HepG2 (cell line): Measurements from ENCODE around the gene TEKT5. TPM values are rescaled to one million over a fixed set of nuclear protein-coding genes. Genes with fewer than 3 reads are reported as not detected.

ENCODE experiments used
- ATAC-seq: fragments of 200-7000 bp; cut with Tn5 transposase; 3 replicates; pipeline ENCODE4 v1.9.1; 2020; ENCODE audit warnings: mild to moderate bottlenecking, moderate library complexity
- BruUV-seq: library from RNA; stranded (reverse); fragments of 400-500 nt; replicated peaks from 2 replicates; lab custom pipeline; 2021; lab: Mats Ljungman, UMichigan
- CTCF ChIA-PET: fragments of 300-600 bp; formaldehyde crosslinking; extraction: SDS; loops from one replicate; lab custom pipeline; 2021; ENCODE audit warnings: low total read pairs, inconsistent platforms, low intra/inter-chr PET ratio; lab: Yijun Ruan, JAX
- POLR2A ChIA-PET: fragments of 350-600 bp; sonication (Branson Sonifier 250); formaldehyde crosslinking; loops from one replicate; lab custom pipeline; 2020; ENCODE audit warnings: antibody characterized with exemption, inconsistent platforms; lab: Yijun Ruan, JAX
- DNase-seq: peaks from one replicate; pipeline ENCODE4 v3.0.0-alpha.2; 2015; ENCODE audit warnings: low spot score
- FAIRE-seq: peaks from 3 replicates; lab custom pipeline; 2011; peaks lifted over from hg19 to GRCh38; lab: Jason Lieb, UNC
- H2AFZ ChIP-seq: one replicate; pipeline ENCODE4 v1.6.1; 2011; ENCODE audit warnings: low read length, inconsistent platforms
- H3K27ac ChIP-seq: fragments of 300-600 bp; 3 replicates; pipeline ENCODE4 v1.8.0; 2011; ENCODE audit warnings: mixed run types, mild to moderate bottlenecking, mixed read lengths, low read length, inconsistent platforms; ENCODE audit not compliant: insufficient read depth; ENCODE audit errors: extremely low read length
- H3K27me3 ChIP-seq, 2 experiments: fragments of 200-600 bp in 1 of 2; 2 replicates in 1 of 2; 3 replicates in 1 of 2; pipeline versions ENCODE4 v1.6.0 to v1.8.0; 2011; ENCODE audit warnings: low read length in 2 of 2, mild to moderate bottlenecking in 2 of 2, moderate library complexity in 2 of 2, inconsistent platforms in 1 of 2; ENCODE audit not compliant: insufficient read depth in 2 of 2, control insufficient read depth in 1 of 2
- H3K36me3 ChIP-seq, 2 experiments: fragments of 200-600 bp in 1 of 2; replicated peaks in 1 of 2; 2 replicates in 1 of 2; 3 replicates in 1 of 2; pipeline versions ENCODE4 v1.5.1 to v1.8.0; 2011; ENCODE audit warnings: low read length in 2 of 2, inconsistent platforms in 1 of 2; ENCODE audit not compliant: insufficient read depth in 2 of 2, control insufficient read depth in 1 of 2
- H3K4me1 ChIP-seq: 2 replicates; pipeline ENCODE4 v1.5.1; 2012; ENCODE audit warnings: low read length, inconsistent platforms; ENCODE audit not compliant: insufficient read depth
- H3K4me2 ChIP-seq: 2 replicates; pipeline ENCODE4 v1.6.0; 2011; ENCODE audit warnings: low read depth, low read length, inconsistent platforms
- H3K4me3 ChIP-seq, 3 experiments: fragments of 200-600 bp in 1 of 3; sonication (generic), shearing (Covaris generic) in 1 of 3; replicated peaks in 1 of 3; 2 replicates each; pipeline ENCODE4 v1.5.1; 2011 to 2016; ENCODE audit warnings: low read length in 3 of 3, inconsistent platforms in 2 of 3, low read depth in 2 of 3, mild to moderate bottlenecking in 2 of 3, control low read depth in 1 of 3, mixed read lengths in 1 of 3; ENCODE audit not compliant: insufficient read depth in 1 of 3
- H3K79me2 ChIP-seq: one replicate; pipeline ENCODE4 v1.6.1; 2011; ENCODE audit warnings: low read length, inconsistent platforms; ENCODE audit not compliant: insufficient read depth
- H3K9ac ChIP-seq: 2 replicates; pipeline ENCODE4 v1.6.0; 2011; ENCODE audit warnings: mild to moderate bottlenecking, low read depth, low read length, inconsistent platforms; ENCODE audit not compliant: insufficient read depth
- H3K9me3 ChIP-seq: 2 replicates; pipeline ENCODE4 v1.5.1; 2012; ENCODE audit warnings: mild to moderate bottlenecking, low read length
- H4K20me1 ChIP-seq: 2 replicates; pipeline ENCODE4 v1.6.0; 2011; ENCODE audit warnings: inconsistent platforms, mild to moderate bottlenecking, low read length, moderate library complexity; ENCODE audit not compliant: insufficient read depth
- ARNT ChIP-seq: fragments of 450-650 bp; IDR thresholded peaks from 2 replicates; pipeline ENCODE4 v1.6.1; 2017
- ATM ChIP-seq: fragments of 450-650 bp; IDR thresholded peaks from 2 replicates; pipeline ENCODE4 v1.7.1; 2017; ENCODE audit warnings: mild to moderate bottlenecking, borderline replicate concordance
- FOSL2 ChIP-seq: sonication (generic); formaldehyde crosslinking; IDR thresholded peaks from 2 replicates; pipeline ENCODE4 v1.4.0; 2020; ENCODE audit warnings: missing genetic modification reagents
- FOXA1 ChIP-seq, 2 experiments: fragments of 450-650 bp in 1 of 2; sonication (generic) in 1 of 2; formaldehyde crosslinking in 1 of 2; IDR thresholded peaks; 2 replicates each; pipeline versions ENCODE4 v1.4.0 to v1.6.1; 2016 to 2020; ENCODE audit warnings: missing genetic modification reagents in 1 of 2
- FOXK2 ChIP-seq: fragments of 450-650 bp; IDR thresholded peaks from 2 replicates; pipeline ENCODE4 v1.6.1; 2016
- FOXP1 ChIP-seq, 2 experiments: fragments of 450-650 bp in 1 of 2; IDR thresholded peaks; 2 replicates each; pipeline ENCODE4 v1.6.1; 2017 to 2018; ENCODE audit warnings: antibody characterized with exemption in 1 of 2
- MNT ChIP-seq: fragments of 450-650 bp; IDR thresholded peaks from 2 replicates; pipeline ENCODE4 v1.6.1; 2016
- MXI1 ChIP-seq: IDR thresholded peaks from 3 replicates; pipeline ENCODE4 v1.6.1; 2012; ENCODE audit warnings: low read depth, low read length, inconsistent platforms, borderline replicate concordance
- NBN ChIP-seq: fragments of 450-650 bp; conservative IDR thresholded peaks from 2 replicates; pipeline ENCODE4 v1.6.1; 2017
- NONO ChIP-seq, 2 experiments: fragments of 450-650 bp in 1 of 2; sonication (generic) in 1 of 2; formaldehyde crosslinking in 1 of 2; IDR thresholded peaks in 1 of 2; conservative IDR thresholded peaks in 1 of 2; 2 replicates each; pipeline versions ENCODE4 v1.6.1 to v1.8.0; 2017 to 2022; ENCODE audit warnings: mild to moderate bottlenecking in 1 of 2, missing genetic modification reagents in 1 of 2, moderate library complexity in 1 of 2
- NR0B2 ChIP-seq: sonication (generic); formaldehyde crosslinking; IDR thresholded peaks from 2 replicates; pipeline ENCODE4 v1.4.0; 2020; ENCODE audit warnings: mild to moderate bottlenecking, missing genetic modification reagents
- PHB2 ChIP-seq: fragments of 450-650 bp; IDR thresholded peaks from 2 replicates; pipeline ENCODE4 v1.6.1; 2018; ENCODE audit not compliant: partially characterized antibody
- RFX5 ChIP-seq: IDR thresholded peaks from 2 replicates; pipeline ENCODE4 v1.6.1; 2011; ENCODE audit warnings: low read depth, low read length, improper control_type of control experiment
- SOX6 ChIP-seq, 2 experiments: fragments of 450-650 bp in 1 of 2; sonication (generic) in 1 of 2; formaldehyde crosslinking in 1 of 2; IDR thresholded peaks; 2 replicates each; pipeline versions ENCODE4 v1.4.0 to v1.6.1; 2017 to 2020; ENCODE audit warnings: antibody characterized with exemption in 1 of 2, mild to moderate bottlenecking in 1 of 2, missing genetic modification reagents in 1 of 2
- SRSF4 ChIP-seq: fragments of 200-400 bp; formaldehyde crosslinking; IDR thresholded peaks from one replicate; pipeline ENCODE4 v1.6.1; 2018; ENCODE audit warnings: mild to moderate bottlenecking, low read depth, low read length, moderate library complexity; ENCODE audit not compliant: poor library complexity, severe bottlenecking
- TBX3 ChIP-seq: fragments of 450-650 bp; IDR thresholded peaks from 2 replicates; pipeline ENCODE4 v1.6.1; 2017; ENCODE audit warnings: antibody characterized with exemption, mild to moderate bottlenecking, inconsistent platforms, borderline replicate concordance
- TCF12 ChIP-seq, 2 experiments: fragments of 450-650 bp in 1 of 2; sonication (generic) in 1 of 2; formaldehyde crosslinking in 1 of 2; IDR thresholded peaks; 2 replicates each; pipeline versions ENCODE4 v1.6.1 to v1.8.0; 2017 to 2022; ENCODE audit warnings: antibody characterized with exemption in 1 of 2, mild to moderate bottlenecking in 1 of 2, missing genetic modification reagents in 1 of 2, moderate library complexity in 1 of 2
- ZNF143 ChIP-seq: sonication (generic); formaldehyde crosslinking; IDR thresholded peaks from 2 replicates; pipeline ENCODE4 v1.4.0; 2020; ENCODE audit warnings: missing genetic modification reagents
- ZNF446 ChIP-seq: sonication (generic); formaldehyde crosslinking; IDR thresholded peaks from 2 replicates; pipeline ENCODE4 v1.5.0; 2020; ENCODE audit warnings: mild to moderate bottlenecking, missing genetic modification reagents
- WGBS: methylation state at CpG from one replicate; pipeline ENCODE4 v1.1.6; 2017; ENCODE audit warnings: low lambda C conversion rate; 5-methylcytosine and 5-hydroxymethylcytosine counted together
- in situ Hi-C: cut with HindIII; loops from 2 replicates; pipeline ENCODE4 v1.10.0; 2017; ENCODE audit warnings: low pct_unique_long_range_greater_than_20kb; ENCODE audit not compliant: extremely low pct_ligation_motif_present
- intact Hi-C: fragments of 100-400 bp; cut with micrococcal nuclease; formaldehyde crosslinking; loops from one replicate; pipeline ENCODE4 v1.10.0; 2022; ENCODE audit not compliant: unreplicated experiment
- polyA plus RNA-seq, 8 experiments: library from polyadenylated mRNA; depleted of rRNA in 3 of 8; stranded (reverse) in 7 of 8; unstranded in 1 of 8; fragments of >200 nt; fragmentation: Illumina TruSeq in 4 of 8; extraction: Trizol in 4 of 8; gene quantifications; 2 replicates each; pipeline versions ENCODE4 v1.2.1 to v1.2.3, GENCODE V29; 2011 to 2016; ENCODE audit warnings: low read depth in 4 of 8, missing spikeins in 1 of 8, mixed read lengths in 1 of 8; ENCODE audit not compliant: insufficient read depth in 1 of 8
- total RNA-seq, 5 experiments: library from RNA; depleted of rRNA; stranded (reverse); fragments of >200 nt; fragmentation: Illumina TruSeq; extraction: Trizol; gene quantifications; 2 replicates each; pipeline ENCODE4 v1.2.3, GENCODE V29; 2016; ENCODE audit warnings: low read depth in 1 of 5
- TF ChIP-seq, protein P1 (sequence below): fragments of 450-650 bp; IDR thresholded peaks from 2 replicates; pipeline ENCODE4 v1.6.1; 2017

TEKT5 gene
- total and polyA plus RNA-seq, 2 of the 13 experiments (the other 11 are each of a cell fraction or from before 2014, with no cell fraction given): 0.16 TPM; not detected in 1

DNA sequence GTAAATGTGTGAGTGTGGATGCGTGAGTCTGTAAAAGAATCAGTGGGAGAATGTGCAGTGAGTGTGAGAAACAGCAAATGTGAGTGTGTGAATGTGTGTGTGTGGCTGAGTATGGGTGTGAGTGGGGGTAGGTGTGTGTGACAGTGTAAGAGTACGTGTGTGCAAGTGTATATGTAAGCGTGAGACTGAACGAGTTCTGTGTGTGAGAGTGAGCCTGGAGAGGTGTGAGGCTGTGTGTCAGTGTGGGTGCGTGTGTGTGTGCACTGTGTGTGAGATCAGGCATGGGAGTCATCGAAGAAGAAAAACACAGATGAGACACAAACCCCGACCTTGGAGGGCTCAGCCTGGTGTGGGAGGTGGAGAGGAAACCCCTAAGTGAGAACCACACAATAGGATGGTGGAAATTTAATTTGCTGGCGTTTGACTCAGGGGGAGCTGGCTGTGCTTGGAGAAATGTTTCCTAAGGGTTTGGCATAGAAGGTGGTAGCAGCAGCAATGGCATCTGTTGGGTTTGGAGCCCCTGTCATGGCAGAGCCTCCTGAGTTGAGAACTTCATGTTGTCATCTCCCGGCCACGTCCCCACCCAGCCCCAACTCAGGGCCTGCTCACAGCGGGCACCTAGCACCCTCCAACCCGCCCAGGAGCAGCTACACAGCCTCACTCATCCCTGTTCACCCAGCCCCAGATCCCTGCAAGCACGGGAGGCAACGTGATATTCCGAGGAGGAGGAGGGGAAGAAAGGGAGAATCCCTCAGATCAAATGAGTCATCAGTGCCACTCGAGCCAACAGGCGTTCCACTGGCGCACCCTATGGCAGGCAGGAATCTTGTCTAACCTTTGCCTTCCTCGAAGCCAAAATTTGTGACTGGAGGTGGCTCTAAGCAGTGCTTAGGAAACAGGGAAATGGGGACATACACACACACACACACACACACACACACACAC is 34.6 kb upstream of the TEKT5 start:
- no TSS peak for BruUV-seq
- H3K27me3 ChIP-seq: no peaks in the 10 kb centered on the region
- H3K79me2 ChIP-seq: no peaks in the 10 kb centered on the region
- no peak overlapping the region for H3K9ac ChIP-seq
- ChIA-PET POLR2A (interaction anchor here (0.9 to 1.7 kb wide), 3 partner anchors 14 to 209 kb away, joined by 3 to 9 read pairs (median 3); partner anchors contain the start of genes EMP2 and NUBP1), CTCF (no interaction called here)
- ATAC-seq: no peak
- 0 out of 2 replicates have a peak, but pooled peaks cover 3% of the 10 kb centered on the region for H3K9me3 ChIP-seq
- no peak overlapping the region for H3K4me3 ChIP-seq
- no peak for DNase-seq
- H3K4me2 ChIP-seq: no peak overlapping the region
- FAIRE-seq: no peak
- no peaks in the 10 kb centered on the region for H4K20me1 ChIP-seq
- peaks cover 35% of the 10 kb centered on the region for H3K4me1 ChIP-seq
- in situ Hi-C loops (no loop called here), intact Hi-C loops (loop anchor here (2.0 to 10.0 kb wide), 2 partner anchors 149 to 345 kb away; partner anchors contain the start of genes ATF7IP2 and EMP2)
- 77% methylated on average over 19 of the region's 19 CpGs for WGBS
- H3K36me3 ChIP-seq: no peaks in the 10 kb centered on the region
- no peak overlapping the region for H3K27ac ChIP-seq
- no peak overlapping the region for H2AFZ ChIP-seq
- TF ChIP-seq FOXA1 (IDR thresholded peaks at IDR 0.05) (peak; percentile 38; the same call in 1 of the 2 replicates), FOXA1 (CRISPR knock-in tag; IDR thresholded peaks at IDR 0.05) (no peak), PHB2 (peak; percentile 91), MNT (peak; percentile 40), MXI1 (no peak), TBX3 (no peak), ZNF143 (no peak), SRSF4 (no peak), TCF12 (IDR thresholded peaks at IDR 0.05) (no peak), TCF12 (CRISPR knock-in tag; IDR thresholded peaks at IDR 0.05) (no peak), FOXK2 (peak; percentile 38; the same call in 1 of the 2 replicates), RFX5 (no peak), NBN (0 out of 2 replicates have a peak, but pooled peaks have one; percentile 39), NR0B2 (CRISPR knock-in tag) (0 out of 2 replicates have a peak, but pooled peaks have one; percentile 21), NONO (IDR thresholded peaks at IDR 0.05) (peak; percentile 89; the same call in 1 of the 2 replicates), NONO (CRISPR knock-in tag; conservative IDR thresholded peaks at IDR 0.05) (no peak), ZNF446 (CRISPR knock-in tag) (no peak), FOXP1 (IDR thresholded peaks at IDR 0.05) (peak; percentile 69; the same call in 1 of the 2 replicates), FOXP1 (CRISPR knock-in tag; IDR thresholded peaks at IDR 0.05) (no peak), ARNT (peak; percentile 94), FOSL2 (CRISPR knock-in tag) (peak; percentile 41; the same call in 1 of the 2 replicates), ATM (0 out of 2 replicates have a peak, but pooled peaks have one; percentile 81), SOX6 (IDR thresholded peaks at IDR 0.05) (0 out of 2 replicates have a peak, but pooled peaks have one; percentile 36), SOX6 (CRISPR knock-in tag; IDR thresholded peaks at IDR 0.05) (no peak)
- TF ChIP-seq, protein P1, sequence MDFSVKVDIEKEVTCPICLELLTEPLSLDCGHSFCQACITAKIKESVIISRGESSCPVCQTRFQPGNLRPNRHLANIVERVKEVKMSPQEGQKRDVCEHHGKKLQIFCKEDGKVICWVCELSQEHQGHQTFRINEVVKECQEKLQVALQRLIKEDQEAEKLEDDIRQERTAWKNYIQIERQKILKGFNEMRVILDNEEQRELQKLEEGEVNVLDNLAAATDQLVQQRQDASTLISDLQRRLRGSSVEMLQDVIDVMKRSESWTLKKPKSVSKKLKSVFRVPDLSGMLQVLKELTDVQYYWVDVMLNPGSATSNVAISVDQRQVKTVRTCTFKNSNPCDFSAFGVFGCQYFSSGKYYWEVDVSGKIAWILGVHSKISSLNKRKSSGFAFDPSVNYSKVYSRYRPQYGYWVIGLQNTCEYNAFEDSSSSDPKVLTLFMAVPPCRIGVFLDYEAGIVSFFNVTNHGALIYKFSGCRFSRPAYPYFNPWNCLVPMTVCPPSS: peak; percentile 71; the same call in 1 of the 2 replicates
